ENCODE results near the gene SFXN3. TPM values are rescaled to one million over a fixed set of nuclear protein-coding genes. Genes with fewer than 3 reads are reported as not detected.

The SFXN3 gene
- total and polyA plus RNA-seq, 10 of the 15 experiments (the other 5 are each of a cell fraction or from before 2014, with no cell fraction given), result 0.05 to 11.3 (median 1.2) TPM

- FAIRE-seq (no peak), DNase-seq (ENCODE audit: low read depth, low spot score) (no peak), ATAC-seq (no peak)
- BruUV-seq (replicated peaks), result no TSS peak
- no peaks in the 10 kb centered on the region for H3K9me3 ChIP-seq (replicated peaks; ENCODE audit: control insufficient read depth, insufficient read depth, low read length)
- no peak overlapping the region for H3K4me2 ChIP-seq (ENCODE audit: control insufficient read depth, insufficient read depth)
- H3K9ac ChIP-seq (ENCODE audit: control insufficient read depth, insufficient read depth, low read length), result no peak overlapping the region
- H3K27ac ChIP-seq (ENCODE audit: control insufficient read depth, insufficient read depth), result no peak overlapping the region
- in situ Hi-C loops (cut with MboI), result no loop called here
- POLR2A ChIA-PET, result interaction anchor here (4.8 kb wide), 1 partner anchor 22 kb away, joined by 42 read pairs; no protein-coding TSS in a partner anchor
- intact Hi-C loops (cut with micrococcal nuclease; ENCODE audit: unreplicated experiment), result loop anchor here (5.0 kb wide), 1 partner anchor 32 kb away; the partner anchor contains the start of genes PDZD7 and SFXN3
- no peak for TF ChIP-seq PRDM15 (CRISPR knock-in tag; IDR thresholded peaks at IDR 0.05)
- no peak for TF ChIP-seq NFIC (IDR thresholded peaks at IDR 0.05; ENCODE audit: low read depth, low read length)
- no peak for TF ChIP-seq MYC (IDR thresholded peaks at IDR 0.05; ENCODE audit: insufficient read depth, insufficient read length, insufficient replicate concordance, low read length, severe bottlenecking)
- no peak for TF ChIP-seq ZNF622 (IDR thresholded peaks at IDR 0.05)
- TF ChIP-seq IRF5 (IDR thresholded peaks at IDR 0.05; ENCODE audit: borderline replicate concordance), result no peak
- TF ChIP-seq ATF3 (IDR thresholded peaks at IDR 0.05; ENCODE audit: borderline replicate concordance, extremely low read depth, low read depth, low read length), result no peak
- no peak for TF ChIP-seq SREBF2 (IDR thresholded peaks at IDR 0.05; ENCODE audit: low read length)
- H3K79me2 ChIP-seq (ENCODE audit: control insufficient read depth, insufficient read depth, low read length), result peaks cover 15% of the 10 kb centered on the region
- no peak overlapping the region for H2AFZ ChIP-seq (ENCODE audit: control insufficient read depth, low read depth, low read length)
- SMC1A ChIA-PET (ENCODE audit: uncharacterized antibody, unreplicated experiment), result interaction anchor here (1.0 to 1.6 kb wide), 2 partner anchors 22 kb away, joined by 5 to 6 read pairs; no protein-coding TSS in a partner anchor
- WGBS (ENCODE audit: insufficient coverage, insufficient replicate concordance, low lambda C conversion rate, missing lambda C conversion rate), result 89% methylated on average over 9 of the region's 9 CpGs
- RAD21 ChIA-PET (ENCODE audit: unreplicated experiment), result interaction anchor here (0.9 to 7.5 kb wide), 4 partner anchors 14 to 78 kb away, joined by 3 to 70 read pairs (median 42); no protein-coding TSS in a partner anchor
- H3K27me3 ChIP-seq (replicated peaks in 1 of 2; ENCODE audit: control insufficient read depth in 2 of 2, insufficient read depth in 2 of 2, low read length in 1 of 2), result peaks cover 2 to 3% of the 10 kb centered on the region in 2 experiments; a peak in 1 of 4 replicates
- no peak overlapping the region for H3K4me3 ChIP-seq
- H3K4me1 ChIP-seq (ENCODE audit: control insufficient read depth, insufficient read depth, low read length), result peaks cover 42% of the 10 kb centered on the region
- H4K20me1 ChIP-seq (ENCODE audit: control insufficient read depth, insufficient read depth), result no peaks in the 10 kb centered on the region
- no peaks in the 10 kb centered on the region for H3K36me3 ChIP-seq (ENCODE audit: control insufficient read depth in 2 of 2, insufficient read depth in 2 of 2, low read length in 1 of 2)
- CTCF ChIA-PET, result interaction anchor here (1.2 to 23.4 kb wide), 5 partner anchors 15 to 77 kb away, joined by 4 to 885 read pairs (median 6); partner anchors contain the start of genes KAZALD1, PDZD7 and SFXN3
Measured at GRCh38 chr10:101064415-101065030, 33.5 kb downstream of the SFXN3 start.
